GM12801 (cell line): ENCODE data around the gene FIGN.

ENCODE experiments used
- TF ChIP-seq, protein P1 (sequence below): IDR thresholded peaks from one replicate; pipeline ENCODE4 v1.5.1; 2011; ENCODE audit warnings: control low read depth; ENCODE audit not compliant: insufficient read length; ENCODE audit errors: extremely low read depth

The FIGN gene

DNA sequence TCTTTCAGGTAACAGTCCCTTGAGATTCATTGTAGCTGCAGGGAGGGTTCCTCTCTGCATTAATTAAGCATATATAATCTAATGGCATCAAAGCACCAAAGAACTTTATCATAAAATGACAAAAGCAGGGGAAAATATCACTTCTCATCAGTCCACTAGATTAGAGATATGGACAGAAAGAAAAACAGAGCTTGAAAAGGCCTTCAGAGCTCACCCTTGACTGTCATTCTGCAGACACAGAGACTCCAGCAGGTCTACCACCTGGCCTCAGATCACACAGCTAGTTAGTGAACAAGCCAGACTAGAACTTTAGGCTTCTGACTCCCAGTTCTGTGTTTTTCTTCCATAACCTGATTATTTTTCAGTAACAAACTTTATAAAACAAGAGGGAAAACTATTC lies 88.5 kb downstream of the FIGN start:
- TF ChIP-seq, protein P1, sequence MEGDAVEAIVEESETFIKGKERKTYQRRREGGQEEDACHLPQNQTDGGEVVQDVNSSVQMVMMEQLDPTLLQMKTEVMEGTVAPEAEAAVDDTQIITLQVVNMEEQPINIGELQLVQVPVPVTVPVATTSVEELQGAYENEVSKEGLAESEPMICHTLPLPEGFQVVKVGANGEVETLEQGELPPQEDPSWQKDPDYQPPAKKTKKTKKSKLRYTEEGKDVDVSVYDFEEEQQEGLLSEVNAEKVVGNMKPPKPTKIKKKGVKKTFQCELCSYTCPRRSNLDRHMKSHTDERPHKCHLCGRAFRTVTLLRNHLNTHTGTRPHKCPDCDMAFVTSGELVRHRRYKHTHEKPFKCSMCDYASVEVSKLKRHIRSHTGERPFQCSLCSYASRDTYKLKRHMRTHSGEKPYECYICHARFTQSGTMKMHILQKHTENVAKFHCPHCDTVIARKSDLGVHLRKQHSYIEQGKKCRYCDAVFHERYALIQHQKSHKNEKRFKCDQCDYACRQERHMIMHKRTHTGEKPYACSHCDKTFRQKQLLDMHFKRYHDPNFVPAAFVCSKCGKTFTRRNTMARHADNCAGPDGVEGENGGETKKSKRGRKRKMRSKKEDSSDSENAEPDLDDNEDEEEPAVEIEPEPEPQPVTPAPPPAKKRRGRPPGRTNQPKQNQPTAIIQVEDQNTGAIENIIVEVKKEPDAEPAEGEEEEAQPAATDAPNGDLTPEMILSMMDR = no peak

DNA sequence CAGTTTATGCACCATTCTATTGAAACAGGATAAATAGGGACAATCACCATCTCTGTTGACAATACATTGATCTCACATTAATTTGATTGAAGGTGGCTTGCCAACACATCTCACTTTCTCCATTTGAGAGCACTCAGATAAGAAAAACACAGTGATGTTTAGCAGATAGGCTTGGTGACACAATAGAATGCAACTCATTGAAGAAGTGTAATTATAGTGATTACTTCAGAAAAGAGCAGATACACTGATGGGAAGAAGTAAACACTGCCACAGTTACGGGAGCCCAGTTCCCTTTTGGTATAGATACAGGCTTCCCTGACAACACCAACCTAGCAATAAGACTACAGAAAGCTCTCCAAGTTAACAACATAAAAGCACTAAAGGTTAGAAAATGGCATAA lies 89.1 kb downstream of the FIGN start:
- TF ChIP-seq, protein P1 = no peak

DNA sequence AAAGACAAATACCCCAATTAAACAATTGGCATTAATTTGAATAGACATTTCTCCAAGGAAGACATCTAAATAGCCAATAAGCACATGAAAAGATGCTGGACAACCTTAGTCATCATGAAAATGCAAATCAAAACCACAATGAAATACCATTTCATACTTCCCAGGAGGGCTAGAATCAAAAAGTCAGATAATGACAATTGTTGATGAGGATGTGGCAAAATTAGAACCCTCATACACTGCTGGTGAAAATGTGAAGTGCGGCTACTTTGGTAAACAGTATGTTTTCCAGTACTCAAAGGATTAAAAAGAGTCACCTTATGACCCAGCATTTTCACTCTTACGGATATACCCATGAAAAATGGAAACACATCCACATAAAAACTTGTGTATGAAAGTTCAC lies 91.6 kb downstream of the FIGN start:
- TF ChIP-seq, protein P1 = no peak

DNA sequence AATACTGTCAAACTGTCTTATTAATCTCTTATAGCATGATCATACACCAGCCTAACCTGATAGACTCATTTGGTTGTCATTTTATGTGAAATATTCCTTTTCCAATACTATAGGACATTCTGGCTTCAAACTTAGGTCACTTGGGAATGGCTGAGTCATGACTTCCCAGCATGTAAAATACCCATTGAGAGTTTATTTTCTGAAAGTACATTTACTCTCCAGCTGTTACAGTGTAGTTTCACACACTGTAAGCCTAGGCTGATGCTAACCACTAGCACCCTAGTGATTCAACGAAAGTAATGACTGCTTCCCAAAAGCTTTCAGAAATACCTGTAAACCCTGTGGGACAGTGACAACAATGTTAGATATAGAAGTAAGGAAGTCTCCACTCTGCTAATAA lies 93.8 kb downstream of the FIGN start:
- TF ChIP-seq, protein P1 = no peak

DNA sequence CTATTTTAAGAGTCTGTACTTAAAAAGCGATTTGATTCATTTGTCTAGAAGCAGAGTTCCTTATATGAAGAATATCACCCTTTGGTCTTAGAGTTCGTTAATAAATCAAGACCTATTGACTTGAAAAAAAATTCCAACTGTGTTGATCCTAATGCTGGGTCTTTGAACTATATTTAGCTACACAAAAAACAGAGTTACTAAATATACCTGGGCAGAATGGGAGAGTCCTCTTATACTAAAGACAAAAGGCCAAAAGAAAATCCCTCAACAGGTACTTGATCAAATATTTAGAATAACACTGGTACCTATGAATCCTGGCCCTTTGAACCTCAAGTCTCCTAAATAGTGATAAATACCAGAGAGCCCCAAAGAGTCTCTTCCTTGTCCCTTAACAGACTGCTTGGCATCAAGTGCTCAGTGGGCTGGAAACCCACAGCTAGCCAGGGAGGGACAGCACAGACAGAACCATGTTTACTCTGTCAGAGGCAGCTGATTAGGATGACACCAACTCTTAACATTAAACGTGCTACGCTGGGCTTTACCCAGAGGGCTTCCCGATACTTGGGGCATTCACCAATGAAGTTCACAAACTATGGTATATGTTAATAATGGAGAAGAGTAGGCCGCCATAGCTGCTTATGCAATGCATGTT lies 95.1 kb downstream of the FIGN start:
- TF ChIP-seq, protein P1 = no peak

DNA sequence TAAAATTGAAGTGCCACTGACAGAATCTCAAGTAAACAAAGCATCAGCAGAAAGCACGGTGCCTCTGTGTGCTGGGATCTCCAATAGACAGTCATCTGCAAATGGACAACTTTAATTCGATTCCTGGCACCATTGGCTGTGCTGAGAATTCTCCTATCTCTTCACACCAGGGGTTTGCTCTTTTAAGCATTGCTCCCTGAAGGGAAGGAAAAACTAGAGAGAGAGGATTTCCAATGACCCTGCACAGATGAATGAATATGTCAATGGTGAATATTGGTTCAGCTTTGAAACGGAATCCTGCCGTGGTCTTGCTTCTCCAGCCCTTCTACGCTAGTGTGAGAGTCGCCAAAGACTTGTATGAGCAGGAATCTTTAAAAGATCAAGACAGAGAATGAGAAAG lies 97.9 kb downstream of the FIGN start:
- TF ChIP-seq, protein P1 = no peak

DNA sequence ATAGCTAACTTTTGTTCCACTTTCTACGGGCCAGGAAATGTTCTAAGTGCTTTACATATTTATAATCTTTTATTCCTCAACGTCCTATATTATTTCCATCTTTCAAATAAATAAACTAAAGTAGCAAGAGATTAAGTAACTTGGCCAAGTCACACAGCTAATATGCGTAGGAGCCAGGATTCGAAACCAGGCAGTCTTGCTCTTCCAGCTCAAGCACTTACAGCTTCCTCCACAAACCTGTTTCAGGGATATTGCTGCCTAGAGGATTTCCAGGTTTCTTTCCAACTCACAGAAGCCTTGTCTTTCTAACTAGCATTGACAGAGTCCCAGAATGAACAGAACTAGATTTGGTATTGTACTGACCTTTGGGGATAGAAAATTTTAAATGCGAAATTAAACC lies 102.5 kb downstream of the FIGN start:
- TF ChIP-seq, protein P1 = no peak
